Loucy (cell line): ENCODE data around the gene GRPR.

Experiments
- CTCF ChIP-seq: fragments of 200-600 bp; sonication (generic); conservative IDR thresholded peaks from 2 replicates; pipeline ENCODE4 v1.5.1; 2014; ENCODE audit warnings: mild to moderate bottlenecking, antibody characterized with exemption, low read length
- EZH2phosphoT487 ChIP-seq: fragments of 200-600 bp; IDR thresholded peaks from 2 replicates; pipeline ENCODE4 v1.6.1; 2018; ENCODE audit warnings: antibody characterized with exemption, mild to moderate bottlenecking, moderate library complexity, borderline replicate concordance

GRCh38 chrX:16141422-16142245, 18.3 kb downstream of the GRPR start:
- no peak for TF ChIP-seq CTCF
- TF ChIP-seq EZH2phosphoT487: no peak
